Activated B cell treated with CpG ODN at 0.5 μM for 24 hours (primary cell): ENCODE data around the gene QSOX2. TPM values are rescaled to one million over a fixed set of nuclear protein-coding genes. Genes with fewer than 3 reads are reported as not detected.

Experiments used
- ATAC-seq: fragments of 200-7000 bp; cut with Tn5 transposase; one replicate; pipeline ENCODE4 v1.10.0; 2021; ENCODE audit warnings: low read depth, mild to moderate bottlenecking, moderate library complexity
- CTCF ChIA-PET: fragments of 350-600 bp; sonication (Branson Sonifier 250); formaldehyde crosslinking; loops from one replicate; lab custom pipeline; 2021; ENCODE audit warnings: antibody characterized with exemption; lab: Charles Lee
- POLR2A ChIA-PET: fragments of 350-600 bp; sonication (Branson Sonifier 250); formaldehyde crosslinking; loops from one replicate; lab custom pipeline; 2021; ENCODE audit warnings: antibody characterized with exemption; lab: Charles Lee
- DNase-seq: peaks from one replicate; pipeline ENCODE4 v3.0.0; 2022
- H3K27ac Mint-ChIP-seq: one replicate; pipeline ENCODE4 v1.8.0; 2020; ENCODE audit warnings: mixed read lengths
- H3K27me3 Mint-ChIP-seq: one replicate; pipeline ENCODE4 v1.8.0; 2021; ENCODE audit warnings: mixed read lengths
- H3K36me3 Mint-ChIP-seq: one replicate; pipeline ENCODE4 v1.8.0; 2021; ENCODE audit warnings: low read depth, mixed read lengths
- H3K4me1 Mint-ChIP-seq: one replicate; pipeline ENCODE4 v1.8.0; 2021; ENCODE audit warnings: mixed read lengths
- H3K4me3 Mint-ChIP-seq: one replicate; pipeline ENCODE4 v1.8.0; 2020; ENCODE audit warnings: mild to moderate bottlenecking, mixed read lengths
- H3K9me3 Mint-ChIP-seq: one replicate; pipeline ENCODE4 v1.8.0; 2020; ENCODE audit warnings: mixed read lengths
- CTCF ChIP-seq: fragments of 200-600 bp; IDR thresholded peaks from one replicate; pipeline ENCODE4 v1.8.0; 2022; ENCODE audit warnings: antibody characterized with exemption, mild to moderate bottlenecking
- intact Hi-C: fragments of 100-400 bp; cut with micrococcal nuclease; formaldehyde crosslinking; loops from one replicate; pipeline ENCODE4 v1.15.1; 2024
- total RNA-seq: library from RNA; stranded (reverse); gene quantifications from 2 replicates; pipeline ENCODE4 v1.2.3, GENCODE V29; 2022

The QSOX2 gene
- total RNA-seq, 1 donor from 2014 or later = 49.1 TPM

- Mint-ChIP-seq H3K27ac (peak overlapping the region; percentile 98), H3K9me3 (no peaks in the 10 kb centered on the region), H3K27me3 (no peaks in the 10 kb centered on the region), H3K4me1 (peaks cover 72% of the 10 kb centered on the region), H3K4me3 (no peak overlapping the region), H3K36me3 (peaks cover 83% of the 10 kb centered on the region)
- TF ChIP-seq CTCF = no peak
- CTCF ChIA-PET = interaction anchor here (1.0 to 5.1 kb wide), 7 partner anchors 11 to 59 kb away, joined by 3 to 39 read pairs (median 7); no protein-coding TSS in a partner anchor
- POLR2A ChIA-PET = interaction anchor here (1.1 to 4.1 kb wide), 11 partner anchors 8 to 139 kb away, joined by 3 to 60 read pairs (median 9); partner anchors contain the start of genes DNLZ, LHX3 and QSOX2
- DNase-seq (no peak), ATAC-seq (no peak)
- intact Hi-C loops = no loop called here
Observed at GRCh38 chr9:136223871-136224640, 21.6 kb downstream of the QSOX2 start.

DNA sequence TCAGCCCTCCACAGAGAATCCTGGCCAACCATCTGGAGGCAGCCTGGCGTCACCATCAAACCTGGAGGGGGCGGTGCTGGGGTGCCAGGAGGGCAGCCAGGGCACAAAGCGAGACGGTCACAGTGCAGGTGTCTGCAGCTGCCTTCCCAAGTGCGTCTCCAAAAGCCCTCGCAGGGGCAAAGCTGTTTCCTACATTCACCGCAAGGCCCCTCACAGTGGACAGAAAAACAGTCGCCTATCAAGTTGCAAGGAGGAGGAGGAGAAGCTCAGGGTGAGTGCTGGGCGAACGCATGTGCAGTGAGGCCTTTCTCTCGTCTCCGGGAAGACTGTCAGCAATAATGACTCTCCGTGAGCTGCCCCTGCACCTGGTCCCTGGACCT lies 22.7 kb downstream of the QSOX2 start:
- TF ChIP-seq CTCF = no peak
- Mint-ChIP-seq H3K27me3 (no peaks in the 10 kb centered on the region), H3K4me1 (peaks cover 63% of the 10 kb centered on the region), H3K9me3 (no peaks in the 10 kb centered on the region), H3K36me3 (peaks cover 83% of the 10 kb centered on the region), H3K4me3 (peak overlapping the region; percentile 32), H3K27ac (peak overlapping the region; percentile 98)
- ChIA-PET CTCF (interaction anchor here (5.1 kb wide), 1 partner anchor 21 kb away, joined by 39 read pairs; no protein-coding TSS in a partner anchor), POLR2A (interaction anchor here (1.4 to 4.1 kb wide), 3 partner anchors 14 to 20 kb away, joined by 3 to 33 read pairs (median 12); no protein-coding TSS in a partner anchor)
- ATAC-seq (no peak), DNase-seq (no peak)
- intact Hi-C loops = no loop called here

DNA sequence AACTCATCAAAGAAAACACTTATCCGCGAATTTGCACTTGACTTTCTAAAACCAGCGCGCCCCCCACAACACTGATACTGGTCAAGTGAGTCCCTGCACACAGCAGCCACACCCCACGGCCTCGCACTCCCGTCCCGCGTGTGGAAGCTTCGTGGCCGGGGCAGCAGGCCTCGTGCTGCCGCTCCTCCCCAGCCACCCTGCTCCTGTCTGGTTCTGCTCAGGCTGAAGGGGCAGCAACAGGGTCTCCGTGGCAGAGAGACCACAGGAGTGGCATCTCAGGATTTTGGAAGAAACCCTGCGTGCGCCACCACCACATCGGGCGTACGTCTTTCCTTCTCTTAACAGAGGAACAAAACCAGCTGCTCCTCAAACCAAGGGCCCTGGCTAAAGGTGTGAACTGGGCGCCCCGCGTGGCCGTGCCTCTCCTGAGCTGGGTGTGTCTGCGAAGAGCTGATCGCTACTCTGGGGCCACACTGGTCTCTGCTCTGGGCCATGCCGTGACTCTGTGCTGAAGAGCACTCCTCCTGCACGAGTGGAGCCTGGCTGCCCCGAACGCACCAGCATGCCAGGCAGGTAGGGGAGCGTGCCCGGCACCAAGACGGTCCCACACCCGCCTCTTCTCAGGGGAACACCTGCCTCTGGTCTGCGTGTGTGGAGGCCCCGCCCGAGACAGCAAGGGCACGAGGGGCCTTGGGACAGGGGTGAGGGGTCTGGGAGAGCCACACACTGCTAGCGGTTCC lies 23.3 kb downstream of the QSOX2 start:
- Mint-ChIP-seq H3K27ac (no peak overlapping the region), H3K4me1 (peaks cover 57% of the 10 kb centered on the region), H3K4me3 (no peak overlapping the region), H3K27me3 (no peaks in the 10 kb centered on the region), H3K9me3 (no peaks in the 10 kb centered on the region), H3K36me3 (peaks cover 85% of the 10 kb centered on the region)
- ChIA-PET CTCF (interaction anchor here (5.1 kb wide), 1 partner anchor 21 kb away, joined by 39 read pairs; no protein-coding TSS in a partner anchor), POLR2A (interaction anchor here (1.4 kb wide), 2 partner anchors 13 to 18 kb away, joined by 3 to 12 read pairs; no protein-coding TSS in a partner anchor)
- no peak for TF ChIP-seq CTCF
- intact Hi-C loops = no loop called here
- ATAC-seq (no peak), DNase-seq (no peak)

DNA sequence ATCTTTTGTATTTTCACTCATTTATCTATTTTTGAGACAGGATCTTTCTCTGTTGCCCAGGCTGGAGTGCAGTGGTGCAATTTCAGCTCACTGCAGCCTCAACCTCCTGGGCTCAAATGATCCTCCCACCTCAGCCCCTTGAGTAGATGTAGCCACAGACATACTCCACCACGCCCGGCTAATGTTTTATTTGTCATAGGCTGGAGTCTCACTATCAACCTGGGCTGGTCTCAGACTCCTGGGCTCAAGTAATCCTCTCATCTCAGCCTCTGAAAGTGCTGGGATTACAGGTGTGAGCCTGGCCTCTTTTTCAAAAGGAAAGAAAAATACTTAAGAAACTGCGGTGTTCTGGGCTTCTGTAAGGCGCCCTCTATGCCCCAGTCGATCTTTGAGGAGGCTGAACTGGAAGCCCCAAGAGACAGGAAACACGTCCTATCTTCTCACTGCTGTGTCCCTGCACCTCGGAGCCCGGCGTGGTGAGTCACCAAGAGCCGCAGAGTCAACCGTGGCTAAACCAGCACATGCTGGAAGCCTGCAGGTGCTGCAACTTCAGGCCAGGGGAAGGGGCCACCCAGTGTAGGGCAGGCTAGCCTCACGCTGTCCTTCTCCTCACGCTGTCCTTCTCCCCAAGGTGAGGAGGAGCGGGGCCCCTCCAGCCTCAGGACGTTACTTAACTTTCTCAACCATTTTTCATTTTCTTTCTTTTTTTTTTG lies 25.4 kb downstream of the QSOX2 start:
- DNase-seq = no peak
- H3K27ac Mint-ChIP-seq = no peak overlapping the region
- no peak overlapping the region for H3K4me3 Mint-ChIP-seq
- no peak for ATAC-seq
- no peaks in the 10 kb centered on the region for H3K27me3 Mint-ChIP-seq
- H3K4me1 Mint-ChIP-seq = peaks cover 41% of the 10 kb centered on the region
- H3K9me3 Mint-ChIP-seq = no peaks in the 10 kb centered on the region
- POLR2A ChIA-PET = interaction anchor here (1.5 kb wide), 1 partner anchor 23 kb away, joined by 4 read pairs; no protein-coding TSS in a partner anchor
- intact Hi-C loops = no loop called here
- no peak for TF ChIP-seq CTCF
- peaks cover 86% of the 10 kb centered on the region for H3K36me3 Mint-ChIP-seq
- CTCF ChIA-PET = interaction anchor here (1.0 kb wide), 1 partner anchor 50 kb away, joined by 3 read pairs; no protein-coding TSS in a partner anchor
